Transverse colon (tissue), 4 donors: ENCODE measurements around the gene PSORS1C1.

ENCODE experiments used
- EP300 ChIP-seq: sonication (generic); formaldehyde crosslinking; IDR thresholded peaks from one replicate; pipeline ENCODE4 v1.6.1; 2017; ENCODE audit warnings: antibody characterized with exemption, low read depth
- POLR2AphosphoS5 ChIP-seq, 3 donors: sonication (generic); formaldehyde crosslinking; IDR thresholded peaks; one replicate each; pipeline ENCODE4 v1.6.1; 2016; ENCODE audit warnings: antibody characterized with exemption in 3 of 3
- TF ChIP-seq, protein P1 (sequence below), 5 experiments: fragments of 200-600 bp in 3 of 5; fragments of 450-650 bp in 2 of 5; sonication (generic) in 3 of 5; IDR thresholded peaks; 1 replicate in 2 of 5; 2 replicates in 3 of 5; pipeline ENCODE4 v1.5.1; 2016 to 2017; ENCODE audit warnings: antibody characterized with exemption in 5 of 5, inconsistent platforms in 3 of 5, mild to moderate bottlenecking in 2 of 5, moderate library complexity in 1 of 5

DNA sequence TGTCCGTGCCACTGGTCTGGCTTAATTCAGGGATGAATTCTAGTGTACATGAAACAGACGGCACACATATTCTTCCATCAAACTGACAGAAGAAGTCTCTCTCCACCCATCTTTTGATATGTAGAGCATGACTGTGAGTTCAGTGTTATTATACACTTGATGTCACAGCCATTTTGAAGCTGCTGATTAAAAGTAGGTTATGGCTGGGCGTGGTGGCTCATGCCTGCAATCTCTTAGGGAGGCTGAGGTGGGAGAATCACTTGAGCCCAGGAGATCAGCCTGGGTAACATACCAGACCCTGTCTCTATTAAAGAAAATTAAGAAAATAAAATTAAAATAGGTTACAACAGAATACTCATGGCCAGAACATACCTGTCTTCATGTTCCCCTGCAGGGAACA lies 22.9 kb upstream of the PSORS1C1 start:
- TF ChIP-seq, protein P1, sequence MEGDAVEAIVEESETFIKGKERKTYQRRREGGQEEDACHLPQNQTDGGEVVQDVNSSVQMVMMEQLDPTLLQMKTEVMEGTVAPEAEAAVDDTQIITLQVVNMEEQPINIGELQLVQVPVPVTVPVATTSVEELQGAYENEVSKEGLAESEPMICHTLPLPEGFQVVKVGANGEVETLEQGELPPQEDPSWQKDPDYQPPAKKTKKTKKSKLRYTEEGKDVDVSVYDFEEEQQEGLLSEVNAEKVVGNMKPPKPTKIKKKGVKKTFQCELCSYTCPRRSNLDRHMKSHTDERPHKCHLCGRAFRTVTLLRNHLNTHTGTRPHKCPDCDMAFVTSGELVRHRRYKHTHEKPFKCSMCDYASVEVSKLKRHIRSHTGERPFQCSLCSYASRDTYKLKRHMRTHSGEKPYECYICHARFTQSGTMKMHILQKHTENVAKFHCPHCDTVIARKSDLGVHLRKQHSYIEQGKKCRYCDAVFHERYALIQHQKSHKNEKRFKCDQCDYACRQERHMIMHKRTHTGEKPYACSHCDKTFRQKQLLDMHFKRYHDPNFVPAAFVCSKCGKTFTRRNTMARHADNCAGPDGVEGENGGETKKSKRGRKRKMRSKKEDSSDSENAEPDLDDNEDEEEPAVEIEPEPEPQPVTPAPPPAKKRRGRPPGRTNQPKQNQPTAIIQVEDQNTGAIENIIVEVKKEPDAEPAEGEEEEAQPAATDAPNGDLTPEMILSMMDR (IDR thresholded peaks at IDR 0.05), result no peak
- TF ChIP-seq EP300 (no peak), POLR2AphosphoS5 (IDR thresholded peaks at IDR 0.05) (no peak)
